HG03571 (cell line): ENCODE data around the gene GRB10.

Experiments used
- ATAC-seq: cut with Tn5 transposase; IDR thresholded peaks from one replicate; pipeline ENCODE4 v1.9.1; 2021; ENCODE audit not compliant: unreplicated experiment

Gene GRB10

DNA sequence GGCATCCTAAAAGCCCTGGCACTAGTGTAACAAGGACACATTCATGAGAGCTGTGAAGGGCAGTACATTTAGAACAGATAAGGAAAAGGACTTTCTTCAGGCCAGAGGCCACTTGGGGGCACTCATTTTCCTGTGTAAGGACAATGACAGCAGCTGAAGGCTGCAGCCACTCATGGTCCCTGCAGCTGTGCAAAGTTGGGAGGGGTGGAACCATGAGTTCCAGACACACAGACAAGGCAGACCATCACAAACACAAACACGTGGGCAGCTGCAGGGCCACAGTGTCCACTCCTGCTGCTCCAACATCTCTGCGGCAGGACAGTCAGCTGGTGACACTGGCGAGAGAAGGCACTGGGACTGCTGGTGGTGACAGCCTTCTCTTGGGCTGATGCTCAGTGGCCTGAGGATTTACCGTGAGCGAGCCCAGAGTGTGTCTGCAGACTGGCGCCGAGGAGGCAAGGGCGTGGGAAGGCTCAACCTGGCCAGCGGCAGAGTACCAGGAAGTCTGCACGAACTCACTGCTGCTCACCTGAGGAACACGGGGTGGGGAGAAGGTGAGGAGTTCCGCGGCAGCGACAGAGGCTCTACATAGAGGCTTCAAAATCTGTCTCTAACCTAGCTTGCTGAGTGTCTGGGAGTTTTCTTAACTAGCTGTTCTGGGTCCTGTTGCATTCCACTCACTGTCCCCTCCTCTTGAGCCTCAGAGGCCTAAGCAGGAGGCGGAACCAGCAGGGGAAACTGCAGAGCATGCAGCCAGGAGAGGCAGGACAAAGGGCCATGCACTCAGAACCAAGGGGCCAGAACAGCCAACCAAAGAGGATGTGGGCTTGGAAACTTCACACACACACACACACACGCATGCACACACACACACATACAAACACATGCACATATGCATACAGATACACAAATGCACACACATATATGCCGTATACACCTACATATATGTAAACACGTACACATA lies 141.0 kb downstream of the GRB10 start:
- ATAC-seq = no peak

DNA sequence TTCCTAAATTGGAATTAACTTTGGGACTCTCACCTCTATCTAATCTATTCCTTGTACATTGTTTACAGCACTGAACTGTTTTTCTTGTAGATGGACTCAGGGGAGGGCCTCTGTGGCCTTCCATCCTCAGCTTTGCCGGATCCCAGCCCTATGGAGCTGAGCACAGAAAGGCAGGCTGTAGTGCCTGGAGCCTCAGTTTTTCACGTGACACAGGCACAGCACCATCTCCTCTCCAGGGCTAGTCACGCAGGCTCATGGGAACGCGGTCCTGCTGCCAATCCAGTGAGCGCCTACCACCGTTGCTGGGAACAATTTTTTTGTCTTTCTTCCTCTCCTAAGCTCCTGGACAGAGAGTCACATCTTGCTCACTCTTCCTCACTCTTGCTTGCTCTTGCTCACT lies 141.9 kb downstream of the GRB10 start:
- no peak for ATAC-seq

DNA sequence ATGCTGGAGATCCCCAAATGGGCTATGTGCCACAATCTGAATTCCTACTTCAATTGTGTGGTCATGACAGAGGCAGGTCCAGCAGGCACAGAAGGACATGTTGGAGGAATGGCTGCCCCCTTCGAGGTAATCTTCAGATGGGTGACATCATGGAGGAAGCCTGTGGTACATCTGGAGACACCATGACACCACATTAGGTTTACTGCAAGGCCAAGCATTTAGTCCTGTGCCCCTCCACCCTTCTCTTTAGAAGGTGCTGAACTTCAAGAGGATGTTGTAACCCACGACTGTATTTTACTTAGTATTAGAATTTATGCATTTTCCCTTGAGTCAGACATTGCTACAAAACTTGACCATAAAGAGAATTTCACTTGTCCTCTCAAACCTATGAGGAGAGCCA lies 142.4 kb downstream of the GRB10 start:
- ATAC-seq = no peak

DNA sequence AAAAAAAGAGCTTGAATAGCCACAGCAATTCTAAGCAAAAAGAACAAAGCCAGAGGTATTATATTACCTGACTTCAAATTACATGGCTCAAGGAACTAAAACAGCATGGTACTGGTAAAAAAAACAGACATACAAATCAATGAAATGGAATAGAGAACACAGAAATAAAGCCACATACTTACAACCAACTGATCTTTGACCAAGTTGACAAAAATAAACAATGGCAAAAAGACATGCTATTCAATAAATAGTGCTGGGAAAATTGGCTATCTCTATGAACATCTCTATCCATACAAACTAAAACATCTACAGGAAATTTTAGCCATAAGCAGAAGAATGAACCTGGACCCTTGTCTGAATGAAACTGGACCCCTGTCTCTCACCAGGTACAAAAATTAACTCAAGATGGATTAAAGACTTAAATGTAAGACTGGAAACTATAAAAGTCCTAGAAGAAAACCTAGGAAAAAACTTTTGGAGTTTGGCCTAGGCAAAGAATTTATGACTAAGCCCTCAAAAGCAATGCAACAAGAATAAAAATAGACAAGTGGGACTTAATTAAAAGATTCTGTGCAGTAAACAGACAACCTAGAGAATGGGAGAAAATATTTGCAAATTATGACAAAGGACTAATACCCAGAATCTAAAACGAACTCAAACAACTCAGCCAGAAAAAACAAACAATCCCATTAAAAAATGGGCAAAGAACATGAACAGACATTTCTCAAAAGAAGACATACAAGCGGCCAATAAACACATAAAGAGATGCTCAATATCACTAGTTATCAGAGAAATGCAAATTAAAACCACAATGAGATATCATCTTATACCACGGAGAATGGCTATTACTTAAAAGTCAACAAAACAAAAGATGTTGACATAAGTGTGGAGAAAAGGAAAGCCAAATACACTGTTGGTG lies 144.7 kb downstream of the GRB10 start:
- ATAC-seq = no peak

DNA sequence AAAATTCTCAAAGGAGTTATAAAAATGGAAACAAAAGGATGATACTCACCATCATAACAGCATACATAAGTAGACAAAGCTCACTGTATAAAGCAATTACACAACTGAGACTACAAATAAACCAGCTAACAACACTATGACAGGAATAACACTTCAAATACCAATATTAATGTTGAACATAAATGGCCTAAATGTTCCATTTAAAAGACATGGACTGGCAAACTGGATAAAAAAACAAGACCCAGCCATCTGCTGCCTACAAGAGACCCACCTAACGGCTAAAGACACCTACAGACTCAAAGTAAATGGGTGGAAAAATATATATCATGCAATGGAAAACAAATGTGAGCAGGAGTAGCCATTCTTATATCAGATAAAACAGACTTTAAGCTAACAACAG lies 148.3 kb downstream of the GRB10 start:
- no peak for ATAC-seq

DNA sequence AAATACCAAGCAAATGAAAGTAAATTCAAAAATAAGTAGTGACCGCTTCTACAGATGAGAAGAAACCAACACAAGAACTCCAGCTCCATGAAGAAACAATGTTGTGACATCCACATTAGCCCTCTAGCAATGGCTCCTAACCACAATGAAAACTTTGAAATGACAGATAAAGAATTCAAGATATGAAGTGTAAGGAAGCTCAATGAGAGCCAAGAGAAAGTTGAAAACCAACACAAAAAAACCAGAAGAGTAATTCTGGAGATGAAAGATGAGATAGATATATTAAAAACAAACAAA lies 149.3 kb downstream of the GRB10 start:
- no peak for ATAC-seq

DNA sequence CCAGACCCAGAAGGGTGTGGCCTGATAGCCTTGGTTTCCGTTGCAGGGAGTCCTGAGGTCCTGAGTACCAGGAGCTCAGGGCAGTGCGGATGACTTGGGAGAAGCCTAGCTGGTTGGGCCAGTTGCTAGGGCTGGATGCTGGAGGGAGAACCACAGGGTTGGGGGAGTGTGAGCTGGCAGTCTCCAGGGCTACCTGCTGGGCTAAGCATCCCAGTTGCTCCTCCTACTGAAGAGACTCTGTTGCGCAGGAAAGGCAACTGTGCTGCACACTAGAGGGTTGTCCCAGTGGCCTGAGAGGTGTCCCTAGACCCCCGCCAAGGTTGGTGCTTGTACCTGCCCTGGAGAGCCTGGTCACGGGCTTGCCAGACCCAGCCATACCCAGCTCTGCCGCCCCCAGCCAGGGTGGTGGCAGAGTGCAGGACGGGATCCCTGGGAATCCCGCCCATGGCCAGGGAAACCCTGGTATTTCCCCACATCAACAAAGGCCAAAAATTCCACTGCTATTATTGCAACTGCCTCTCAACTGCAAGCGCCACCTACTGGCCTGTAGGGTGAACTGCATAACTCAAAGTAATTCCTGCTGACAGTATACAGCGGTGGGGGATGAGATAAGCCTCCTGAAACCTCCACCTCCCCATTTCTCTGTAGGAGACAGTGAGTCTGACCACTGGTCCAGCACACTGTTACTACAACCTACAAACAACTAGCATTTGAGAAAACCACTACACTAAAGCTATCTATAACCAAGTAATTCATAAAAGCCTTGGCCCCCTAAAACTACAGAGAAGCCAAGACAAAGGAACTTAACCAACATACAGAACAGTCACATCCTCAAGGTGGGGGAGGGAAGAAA lies 149.9 kb downstream of the GRB10 start:
- peak; percentile 73 for ATAC-seq

DNA sequence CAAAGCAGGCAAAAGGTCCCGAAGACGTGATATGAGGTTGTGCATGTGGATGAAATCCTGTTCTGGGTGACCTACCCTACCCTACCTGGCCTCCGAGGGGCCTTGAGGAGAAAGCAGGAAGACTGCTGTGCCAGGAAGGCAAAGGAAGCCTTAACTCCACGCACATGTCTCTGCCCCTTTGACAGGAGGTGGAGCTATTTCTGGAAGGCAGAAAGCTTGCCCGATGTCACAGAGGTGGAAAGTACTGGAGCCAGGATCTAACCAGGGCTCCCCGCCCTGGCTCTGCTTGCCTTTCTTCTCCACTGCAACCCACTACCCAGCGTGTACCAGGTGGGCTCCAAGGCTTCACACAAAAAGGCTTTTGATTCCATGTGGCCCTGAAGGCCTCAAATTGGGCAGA lies 151.1 kb downstream of the GRB10 start:
- no peak for ATAC-seq

DNA sequence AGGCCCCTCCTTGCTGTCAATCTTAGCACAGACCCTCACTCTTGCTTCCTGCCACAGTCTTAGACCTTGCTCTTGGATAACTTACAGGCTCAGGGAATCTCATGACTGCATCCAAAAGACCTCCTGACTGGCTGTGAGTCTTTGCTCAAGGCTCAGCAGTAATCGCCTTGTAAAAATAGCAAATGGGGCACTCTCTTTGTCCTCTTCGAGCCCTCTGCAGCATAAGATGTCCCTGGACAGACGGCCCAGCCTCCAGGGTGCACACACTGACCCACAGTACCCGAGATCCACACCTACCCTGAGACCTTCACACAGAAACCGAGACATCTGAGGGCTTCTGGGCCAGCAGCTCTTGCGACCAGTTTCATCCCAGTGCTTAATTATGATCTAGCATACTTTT lies 151.6 kb downstream of the GRB10 start:
- ATAC-seq = no peak

DNA sequence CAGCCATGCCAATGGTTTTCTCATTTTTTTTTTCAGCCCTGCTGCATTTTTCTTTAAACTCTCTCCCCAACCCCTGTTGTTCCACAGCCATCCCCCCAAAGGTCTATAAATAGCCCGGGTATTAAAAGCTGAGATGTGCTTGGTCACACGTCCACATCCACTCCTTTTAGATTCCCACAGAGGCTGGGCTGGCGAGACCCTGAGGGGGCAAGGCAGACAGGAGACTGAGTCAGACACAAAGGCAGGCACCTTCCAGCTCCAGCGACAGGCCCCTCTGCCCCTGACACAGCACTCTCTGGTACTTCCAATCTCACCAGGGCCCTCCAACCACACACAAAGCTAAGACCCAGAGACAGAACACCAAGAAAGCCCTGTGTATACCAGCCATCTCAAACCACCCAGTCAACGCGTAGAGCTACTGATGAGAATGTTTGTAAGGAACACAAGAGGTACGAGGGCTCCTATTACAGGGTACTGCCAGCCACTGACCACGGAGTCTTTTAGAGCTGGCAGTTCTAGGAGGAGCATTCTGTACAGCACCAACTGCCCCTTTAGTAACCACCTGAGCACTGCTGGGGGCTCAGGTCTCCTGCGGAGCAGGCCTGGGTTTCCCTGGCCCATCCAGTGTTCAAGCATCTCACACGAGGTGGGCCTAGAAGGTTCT lies 153.3 kb downstream of the GRB10 start:
- no peak for ATAC-seq

DNA sequence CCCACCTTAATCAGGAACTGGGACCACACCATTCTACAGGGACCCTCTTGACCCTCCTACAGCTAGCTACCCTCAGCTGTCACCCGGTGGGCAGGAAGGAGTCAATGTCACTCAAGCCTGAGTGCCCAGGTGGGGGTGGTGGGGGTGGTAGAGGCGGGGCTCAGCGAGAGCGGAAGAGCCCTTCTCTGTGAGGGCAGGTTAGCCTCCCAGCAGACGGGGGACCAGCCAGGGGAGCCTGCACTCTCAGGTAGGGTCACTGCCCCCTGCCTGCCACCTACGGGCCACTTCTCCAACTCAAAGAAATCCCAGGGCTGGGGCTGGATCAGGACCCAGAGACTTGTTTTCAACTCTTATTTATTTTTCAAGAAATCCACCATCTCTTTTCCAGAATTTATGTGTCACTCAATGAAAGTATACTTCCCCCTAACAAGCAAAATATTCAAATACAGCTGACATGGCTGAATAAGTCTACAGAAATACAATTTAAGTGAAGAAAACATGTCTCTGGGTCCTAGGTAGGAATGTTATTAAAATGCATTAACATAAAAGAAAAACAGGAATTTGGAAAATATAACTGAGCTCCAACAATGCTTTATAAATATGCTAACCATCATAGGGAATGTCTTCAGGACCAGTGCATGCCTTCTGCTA lies 154.1 kb downstream of the GRB10 start:
- ATAC-seq = no peak

DNA sequence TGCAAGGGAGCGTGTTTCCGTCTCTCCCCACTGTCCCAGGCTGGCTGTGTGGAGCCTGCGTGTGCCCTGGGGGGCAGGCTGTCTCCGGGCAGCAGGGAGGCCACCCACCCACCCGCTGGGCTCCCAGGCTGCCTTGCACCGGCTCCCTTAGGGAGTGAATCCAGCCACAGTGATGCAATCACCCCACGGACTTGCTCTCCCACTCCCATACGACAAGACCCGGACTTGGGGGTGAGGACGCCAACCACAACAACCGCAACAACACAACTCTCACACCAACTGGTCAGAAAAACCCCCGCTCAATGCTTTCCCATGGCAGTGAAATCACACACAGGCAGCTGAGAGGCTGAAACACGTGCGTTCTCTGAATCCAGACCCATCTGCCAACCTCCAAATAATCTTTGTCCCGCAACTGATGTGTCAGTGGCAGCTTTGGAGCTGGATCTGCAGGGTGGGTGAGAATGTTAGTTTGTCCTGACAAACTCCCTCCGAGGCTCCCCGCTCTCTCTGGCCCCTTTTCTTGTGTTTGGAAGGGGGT lies 154.8 kb downstream of the GRB10 start:
- no peak for ATAC-seq

DNA sequence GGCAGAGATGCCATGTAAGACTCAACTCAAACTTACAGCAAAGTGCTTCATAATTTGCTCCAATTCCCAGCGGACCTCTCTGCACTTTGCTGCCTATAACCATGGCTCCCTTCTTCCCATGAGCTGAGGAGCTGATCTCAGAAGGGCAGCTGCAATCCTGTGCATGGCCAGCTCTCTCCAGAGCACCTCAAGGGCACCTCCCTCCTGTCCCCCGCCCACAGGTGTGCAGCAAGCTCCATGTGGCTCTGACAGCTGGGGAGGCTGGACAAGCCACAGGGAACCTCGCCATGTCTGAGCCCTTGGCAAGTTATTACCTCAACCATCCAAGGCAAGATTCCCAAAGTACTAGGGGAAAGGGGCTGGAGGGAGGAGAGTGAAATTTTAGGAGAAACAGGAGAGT lies 156.4 kb downstream of the GRB10 start:
- no peak for ATAC-seq

DNA sequence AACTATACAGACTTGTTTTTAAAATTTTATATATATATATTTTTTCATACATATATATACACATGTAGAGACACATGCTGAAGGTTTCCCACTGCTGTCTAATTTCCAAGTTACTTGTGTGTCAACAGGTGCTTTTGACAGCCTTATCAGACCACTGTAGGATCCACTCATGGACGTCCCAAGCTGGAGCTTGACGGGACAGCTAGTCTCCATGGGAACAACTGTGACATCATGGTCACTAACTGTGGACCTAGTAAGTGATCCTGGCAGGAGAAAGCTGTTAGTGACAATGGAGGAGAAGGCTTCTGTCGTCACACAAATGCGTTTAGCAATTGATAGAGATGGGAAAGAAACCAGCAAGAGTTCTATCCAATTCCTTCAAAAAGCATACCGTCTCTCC lies 157.3 kb downstream of the GRB10 start:
- ATAC-seq = no peak

DNA sequence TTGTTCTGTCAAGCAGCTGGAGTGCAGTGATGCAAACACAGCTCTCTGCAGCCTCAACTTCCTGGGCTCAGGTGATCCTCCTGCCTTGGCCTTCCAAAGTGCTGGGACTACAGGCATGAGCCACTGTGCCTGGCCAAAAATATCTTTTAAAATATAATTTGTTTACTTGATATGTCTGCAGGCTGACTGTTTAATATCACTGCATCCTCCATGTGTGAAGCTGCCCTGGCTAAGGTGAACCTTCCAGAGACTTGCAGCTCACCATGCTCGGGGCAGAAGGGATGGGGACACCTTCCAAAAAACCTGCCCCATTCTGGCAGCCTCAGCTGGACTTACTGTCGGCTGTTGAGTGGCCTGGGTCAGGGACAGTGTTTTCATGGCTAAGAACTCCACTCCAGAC lies 159.9 kb downstream of the GRB10 start:
- no peak for ATAC-seq

DNA sequence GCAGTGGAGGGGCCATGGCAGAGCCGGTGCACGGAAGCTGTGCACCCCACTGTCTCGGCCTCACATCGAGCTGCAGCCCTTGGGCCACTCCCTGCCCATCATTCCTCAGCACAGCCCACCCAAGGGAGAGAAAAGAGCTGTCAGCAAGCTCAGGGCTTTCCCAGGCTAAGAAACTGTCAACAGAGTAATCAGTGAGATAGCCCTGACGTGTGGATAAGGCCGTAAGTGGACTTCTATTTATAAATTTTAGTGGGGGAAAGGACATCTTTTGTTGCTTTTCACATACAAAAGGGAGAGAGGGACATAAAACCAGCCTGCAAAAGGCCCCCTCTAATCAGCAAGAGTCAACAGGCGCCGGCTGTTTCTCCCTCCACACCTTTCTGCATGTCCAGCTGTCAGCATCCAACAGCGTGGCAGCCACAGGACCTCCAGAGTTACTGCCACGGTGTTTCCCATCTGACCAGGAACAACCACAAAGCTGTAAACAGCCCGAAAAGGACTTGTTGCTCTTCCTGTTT lies 160.7 kb downstream of the GRB10 start:
- no peak for ATAC-seq

DNA sequence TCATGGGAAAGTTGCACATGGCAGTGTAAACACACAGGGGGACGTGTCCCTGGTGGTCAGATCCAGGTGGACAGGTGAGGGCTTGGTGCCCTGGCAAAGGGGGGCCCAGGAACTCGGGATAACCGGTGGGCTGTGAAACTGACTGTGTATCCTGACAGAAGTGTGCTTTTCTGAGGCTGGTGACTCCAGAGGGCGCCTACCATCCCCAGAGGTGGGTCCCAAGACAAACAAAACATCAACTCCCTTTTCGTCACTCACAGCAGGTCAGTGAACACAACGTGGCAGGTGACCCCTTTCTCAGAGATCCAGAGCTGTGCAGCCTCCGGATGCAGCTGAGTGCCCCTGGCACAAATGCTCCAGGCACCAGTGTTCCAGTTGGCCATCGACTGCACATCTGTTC lies 161.5 kb downstream of the GRB10 start:
- no peak for ATAC-seq

DNA sequence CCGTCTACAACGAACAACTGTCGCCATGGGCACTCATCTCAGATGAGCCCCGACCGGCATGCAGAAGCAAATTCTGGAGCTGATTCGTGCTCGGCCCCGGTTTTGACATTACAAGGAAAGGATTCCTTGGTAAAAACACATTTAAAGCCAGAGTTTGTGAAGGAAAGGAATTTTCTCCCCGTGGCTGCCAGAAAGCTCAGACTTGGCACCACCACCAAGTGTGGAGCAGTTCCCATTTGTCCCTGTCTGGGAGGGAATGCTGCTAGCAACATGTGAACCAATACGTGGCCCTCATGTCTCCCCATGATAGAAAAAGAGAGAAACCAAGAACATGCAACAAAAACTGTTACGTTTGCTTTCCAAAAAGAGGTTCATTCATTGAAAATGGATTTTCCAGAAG lies 162.3 kb downstream of the GRB10 start:
- ATAC-seq = no peak

DNA sequence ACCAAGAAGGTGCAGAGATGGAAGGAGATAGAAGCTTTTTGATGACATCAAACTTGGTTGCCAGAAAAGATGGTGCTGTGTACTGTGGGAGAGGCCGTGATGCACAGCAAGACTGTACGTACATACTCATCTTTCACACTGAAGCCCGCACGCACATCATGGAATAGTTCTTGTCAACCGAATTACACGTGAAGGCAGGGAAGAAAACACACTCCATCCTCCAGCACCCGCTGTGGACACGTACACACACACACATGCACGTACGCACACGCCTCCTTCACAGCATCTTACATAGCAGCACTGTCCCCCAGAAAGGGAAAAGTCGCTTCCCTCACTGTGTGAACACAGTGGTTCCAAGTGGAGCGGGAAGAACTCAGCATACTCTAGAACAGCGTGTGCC lies 163.0 kb downstream of the GRB10 start:
- ATAC-seq = no peak

DNA sequence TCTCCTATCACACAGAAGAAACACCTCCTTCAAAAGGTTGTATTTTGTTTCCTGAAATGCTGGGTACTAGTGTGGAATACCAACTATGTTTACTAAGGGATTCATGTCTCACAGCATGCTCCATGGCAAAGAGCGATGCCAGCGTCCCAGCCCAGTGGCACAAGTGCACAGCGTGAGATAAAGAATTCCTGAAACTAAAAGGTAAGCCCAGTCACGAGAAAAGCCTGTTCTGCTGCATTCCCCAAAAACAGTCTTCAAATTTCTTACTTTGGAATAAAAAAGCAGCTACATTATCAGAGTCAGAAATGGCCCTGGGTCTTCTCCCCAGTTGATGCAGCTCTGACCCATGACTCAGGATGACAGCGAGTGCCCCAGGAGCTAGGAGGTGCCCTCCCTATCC lies 164.4 kb downstream of the GRB10 start:
- no peak for ATAC-seq
